Thymus (tissue), 11 donors: ENCODE results near the gene POLD2. TPM values are rescaled to one million over a fixed set of nuclear protein-coding genes. Genes with fewer than 3 reads are reported as not detected.
"Not testable (repeated sequence)": the region's sequence is repeated elsewhere in the genome, so short reads cannot be mapped to it uniquely, and the experiment has no call there.

Source experiments
- DNase-seq, 9 donors: peaks; one replicate each; pipeline ENCODE4 v3.0.0-alpha.2; 2013; ENCODE audit warnings: low spot score in 9 of 9, low read depth in 6 of 9, missing footprints in 1 of 9
- H3K27ac ChIP-seq, 2 donors: one replicate each; pipeline ENCODE4 v1.5.1; 2013; ENCODE audit warnings: control low read depth in 1 of 2, low read depth in 1 of 2, low read length in 1 of 2, mild to moderate bottlenecking in 1 of 2, moderate library complexity in 1 of 2
- H3K27me3 ChIP-seq, 2 donors: one replicate each; pipeline ENCODE4 v1.5.1; 2013; ENCODE audit warnings: low read length in 1 of 2; ENCODE audit not compliant: control insufficient read depth in 2 of 2, insufficient read depth in 1 of 2
- H3K36me3 ChIP-seq, 2 donors: one replicate each; pipeline ENCODE4 v1.5.1; 2013; ENCODE audit warnings: low read length in 1 of 2, mild to moderate bottlenecking in 1 of 2, moderate library complexity in 1 of 2; ENCODE audit not compliant: control insufficient read depth in 2 of 2, insufficient read depth in 2 of 2
- H3K4me1 ChIP-seq, 2 donors: one replicate each; pipeline ENCODE4 v1.5.1; 2013; ENCODE audit warnings: low read length in 2 of 2; ENCODE audit not compliant: control insufficient read depth in 2 of 2, insufficient read depth in 2 of 2
- H3K4me3 ChIP-seq, 2 donors: one replicate each; pipeline ENCODE4 v1.5.1; 2013; ENCODE audit warnings: low read length in 2 of 2, control low read depth in 1 of 2, mild to moderate bottlenecking in 1 of 2
- H3K9me3 ChIP-seq, 2 donors: one replicate each; pipeline ENCODE4 v1.5.1; 2013; ENCODE audit warnings: low read length in 1 of 2, mild to moderate bottlenecking in 1 of 2; ENCODE audit not compliant: control insufficient read depth in 2 of 2, insufficient read depth in 1 of 2
- WGBS: extraction: QIAGEN DNeasy Blood & Tissue Kit; methylation state at CpG from one replicate; pipeline ENCODE4 v1.1.7; 2013; 5-methylcytosine and 5-hydroxymethylcytosine counted together
- polyA plus RNA-seq: library from polyadenylated mRNA; stranded (reverse); fragments of 200-250 nt; gene quantifications from one replicate; pipeline ENCODE4 v1.2.3, GENCODE V29; 2013
- total RNA-seq: library from RNA; stranded (reverse); fragments of 120-200 nt; gene quantifications from one replicate; pipeline ENCODE4 v1.2.4, GENCODE V29; 2013
- donor health status: healthy.

The POLD2 gene
- total and polyA plus RNA-seq, 2 donors, result 44.0 to 79.6 TPM

DNA sequence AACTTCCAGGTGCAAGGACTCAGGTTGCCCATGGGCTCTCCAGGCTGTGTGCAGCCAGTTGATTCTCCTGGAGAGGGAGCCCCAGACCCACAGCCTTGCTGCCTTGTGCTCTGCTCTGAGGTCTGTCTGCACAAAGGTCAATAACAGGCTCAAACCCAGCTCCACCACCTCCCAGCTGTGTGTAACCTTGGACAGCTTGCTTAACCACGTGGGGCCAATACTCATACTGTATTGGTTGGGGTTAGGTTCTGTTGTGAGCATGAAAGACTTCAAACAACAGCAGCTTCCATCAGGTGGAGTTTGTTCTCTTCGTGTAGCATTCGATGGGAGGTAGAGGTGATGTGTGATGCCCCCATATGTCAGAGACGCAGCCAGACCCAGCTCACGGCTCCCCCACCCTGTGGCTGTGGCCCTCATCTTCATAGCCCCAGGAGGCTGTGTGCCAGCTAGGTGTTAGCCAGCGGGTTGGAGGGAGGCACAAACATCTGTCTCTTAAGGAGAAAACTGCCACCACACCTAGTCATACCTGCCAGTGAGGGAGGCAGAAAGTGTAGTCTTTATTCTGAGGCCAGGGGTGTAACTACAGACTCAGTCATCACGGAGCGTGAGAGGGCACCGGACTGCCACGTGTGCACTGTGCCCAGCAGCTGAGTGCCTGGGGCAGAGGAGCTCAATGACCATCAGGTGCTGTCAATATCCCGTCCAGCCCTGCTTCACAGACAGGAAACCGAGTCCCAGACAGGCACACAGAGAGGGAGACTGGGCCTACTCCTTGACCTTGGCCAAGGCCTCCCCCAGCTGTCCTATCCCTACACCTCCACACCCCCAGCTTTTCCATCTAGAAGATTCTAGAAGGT is 8.1 kb upstream of the POLD2 start:
- Histone ChIP-seq H3K9me3 (peaks cover 0 to 17% of the 10 kb centered on the region in 2 donors), H3K36me3 (no peaks in the 10 kb centered on the region), H3K27me3 (no peaks in the 10 kb centered on the region), H3K4me3 (no peak overlapping the region), H3K27ac (peak overlapping the region in 1 of 2 donors; percentile 89), H3K4me1 (peaks cover 19 to 39% of the 10 kb centered on the region in 2 donors)
- 70% methylated on average over 12 of the region's 12 CpGs for WGBS
- peak; percentile 36 to 84 (median 69) for DNase-seq

DNA sequence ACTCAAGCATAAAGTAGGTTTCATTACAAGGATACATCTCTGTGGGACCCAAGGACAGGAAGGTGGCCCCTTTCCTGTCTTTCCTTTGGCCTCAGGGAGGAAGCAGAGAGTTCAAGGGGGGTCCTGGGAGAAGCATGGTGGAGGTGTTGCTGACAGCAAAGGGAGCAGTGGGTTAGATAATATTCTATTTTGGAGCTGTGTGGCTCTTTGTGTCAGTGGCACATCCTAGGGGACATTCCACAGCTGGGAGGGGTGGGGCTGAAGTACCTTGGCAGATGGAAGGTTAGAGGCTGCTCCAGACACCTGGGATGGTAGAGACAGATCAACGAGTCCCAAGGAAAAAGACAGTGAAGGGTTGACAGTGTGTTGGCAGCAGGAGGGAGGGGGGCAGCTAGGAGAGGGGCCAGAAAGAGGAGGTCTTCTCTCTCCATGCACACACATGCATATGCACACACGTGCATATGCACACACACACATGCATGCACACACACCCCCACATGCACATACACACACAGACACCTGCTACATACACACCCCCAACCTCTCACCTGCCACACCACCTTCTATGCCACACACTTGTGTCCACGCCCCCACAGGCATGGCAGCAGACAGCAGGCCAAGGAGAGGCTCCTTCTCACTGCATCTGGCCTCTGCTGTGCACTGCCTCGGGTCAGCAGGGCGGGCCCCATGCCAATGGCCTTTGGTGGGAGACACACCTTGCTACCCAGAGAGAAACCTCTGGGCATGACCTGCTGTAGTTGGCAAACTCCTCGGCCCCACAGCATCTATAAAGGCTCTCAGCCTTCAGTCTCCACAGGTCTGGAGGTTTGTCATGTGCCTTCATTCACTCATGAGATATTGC is 5.6 kb upstream of the POLD2 start:
- Histone ChIP-seq H3K36me3 (no peaks in the 10 kb centered on the region), H3K4me1 (peaks cover 19 to 44% of the 10 kb centered on the region in 2 donors), H3K4me3 (no peak overlapping the region), H3K27ac (no peak overlapping the region), H3K9me3 (peaks cover 0 to 17% of the 10 kb centered on the region in 2 donors), H3K27me3 (no peaks in the 10 kb centered on the region)
- no peak for DNase-seq
- WGBS, result 85% methylated on average over 6 of the region's 6 CpGs

DNA sequence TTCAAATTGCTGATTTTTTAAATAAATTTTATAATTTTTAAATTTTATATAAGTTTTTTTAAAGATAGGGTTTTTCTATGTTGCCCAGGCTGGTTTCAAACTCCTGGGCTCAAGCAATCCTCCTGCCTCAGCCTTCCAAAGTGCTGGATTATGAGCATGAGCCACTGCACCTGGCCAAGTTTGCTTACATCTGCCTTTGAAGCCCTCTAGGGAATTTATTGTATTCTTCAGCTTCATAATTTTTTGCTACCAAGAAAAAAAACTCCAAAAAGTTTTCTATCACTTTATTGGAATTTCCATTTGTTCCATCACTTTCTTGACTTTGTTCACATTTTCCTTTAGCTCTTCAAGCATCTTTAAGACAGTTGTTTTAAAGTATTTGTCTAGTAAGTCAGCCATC is 3.8 kb upstream of the POLD2 start:
- peaks cover 22 to 48% of the 10 kb centered on the region in 2 donors for H3K4me1 ChIP-seq
- no peak for DNase-seq
- H3K27ac ChIP-seq, result no peak overlapping the region
- no peaks in the 10 kb centered on the region for H3K36me3 ChIP-seq
- H3K27me3 ChIP-seq, result no peaks in the 10 kb centered on the region
- peaks cover 0 to 21% of the 10 kb centered on the region in 2 donors for H3K9me3 ChIP-seq
- H3K4me3 ChIP-seq, result no peak overlapping the region

DNA sequence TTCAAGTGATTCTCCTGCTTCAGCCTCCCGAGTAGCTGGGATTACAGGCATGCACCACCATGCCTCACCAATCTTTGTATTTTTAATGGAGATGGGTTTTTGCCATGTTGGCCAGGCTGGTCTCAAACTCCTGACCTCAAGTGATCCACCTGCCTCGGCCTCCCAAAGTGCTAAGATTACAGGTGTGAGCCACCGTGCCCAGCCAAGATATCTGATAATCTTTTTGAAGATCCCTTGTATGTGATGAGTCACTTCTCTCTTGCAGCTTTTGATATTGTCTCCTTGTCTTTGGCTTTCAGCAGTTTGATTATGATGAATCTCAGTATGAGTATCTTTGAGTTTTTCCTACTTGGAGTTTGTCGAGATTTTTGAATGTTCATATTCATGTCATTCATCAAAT is 3.2 kb upstream of the POLD2 start:
- H3K4me3 ChIP-seq, H3K27me3 ChIP-seq, DNase-seq, H3K36me3 ChIP-seq, H3K27ac ChIP-seq: not testable (repeated sequence)
- Histone ChIP-seq H3K9me3 (peaks cover 0 to 21% of the 10 kb centered on the region in 2 donors), H3K4me1 (peaks cover 18 to 48% of the 10 kb centered on the region in 2 donors)
- 97% methylated on average over 4 of the region's 4 CpGs for WGBS

DNA sequence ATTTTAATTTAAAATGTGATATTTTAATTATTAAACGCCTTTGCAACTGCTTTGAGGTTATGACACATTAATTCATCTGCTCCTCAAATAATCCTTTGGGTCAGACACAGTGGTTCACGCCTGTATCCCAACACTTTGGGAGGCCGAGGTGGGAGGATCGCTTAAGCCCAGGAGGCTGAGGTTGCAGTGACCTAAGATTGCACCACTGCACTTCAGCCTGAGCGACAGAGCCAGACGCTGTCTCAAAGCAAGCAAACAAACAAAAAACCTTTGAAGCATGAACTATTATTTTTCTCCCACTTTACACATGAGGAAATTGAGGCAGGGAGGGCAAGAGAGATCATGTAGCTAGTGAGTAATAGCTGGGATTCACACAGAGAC is 1.5 kb upstream of the POLD2 start:
- no peak overlapping the region for H3K27ac ChIP-seq
- peaks cover 5 to 18% of the 10 kb centered on the region in 2 donors for H3K36me3 ChIP-seq
- peaks cover 0 to 21% of the 10 kb centered on the region in 2 donors for H3K9me3 ChIP-seq
- no peaks in the 10 kb centered on the region for H3K27me3 ChIP-seq
- WGBS, result 96% methylated on average over 6 of the region's 6 CpGs
- no peak overlapping the region for H3K4me3 ChIP-seq
- H3K4me1 ChIP-seq, result peaks cover 8 to 34% of the 10 kb centered on the region in 2 donors
- DNase-seq, result no peak

DNA sequence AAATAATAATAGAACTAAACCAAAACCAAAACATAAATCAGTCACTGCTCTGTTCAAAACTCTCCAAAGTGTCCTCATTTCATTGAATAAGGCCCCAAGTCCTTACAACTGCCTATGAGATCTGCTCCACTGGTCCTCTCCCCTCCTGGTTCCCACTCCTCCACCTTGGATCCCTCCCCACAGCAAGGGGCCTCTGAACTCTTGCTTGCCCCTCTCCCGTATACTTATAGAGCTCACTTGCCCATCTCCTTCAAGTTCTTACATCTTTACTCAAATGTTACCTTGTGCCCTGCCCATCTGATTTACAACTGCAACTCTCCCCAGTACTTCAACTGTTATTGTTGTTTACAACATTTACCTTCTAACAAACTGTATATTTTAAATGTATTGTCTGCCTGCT is 819 bp downstream of the POLD2 start:
- peaks cover 11 to 36% of the 10 kb centered on the region in 2 donors for H3K36me3 ChIP-seq
- H3K9me3 ChIP-seq, result peaks cover 0 to 10% of the 10 kb centered on the region in 2 donors
- 63% methylated on average over 1 of the region's 1 CpG for WGBS
- peaks cover 8 to 26% of the 10 kb centered on the region in 2 donors for H3K4me1 ChIP-seq
- H3K27ac ChIP-seq, result no peak overlapping the region
- no peaks in the 10 kb centered on the region for H3K27me3 ChIP-seq
- H3K4me3 ChIP-seq, result peak overlapping the region; percentile 69 to 85
- DNase-seq, result no peak

DNA sequence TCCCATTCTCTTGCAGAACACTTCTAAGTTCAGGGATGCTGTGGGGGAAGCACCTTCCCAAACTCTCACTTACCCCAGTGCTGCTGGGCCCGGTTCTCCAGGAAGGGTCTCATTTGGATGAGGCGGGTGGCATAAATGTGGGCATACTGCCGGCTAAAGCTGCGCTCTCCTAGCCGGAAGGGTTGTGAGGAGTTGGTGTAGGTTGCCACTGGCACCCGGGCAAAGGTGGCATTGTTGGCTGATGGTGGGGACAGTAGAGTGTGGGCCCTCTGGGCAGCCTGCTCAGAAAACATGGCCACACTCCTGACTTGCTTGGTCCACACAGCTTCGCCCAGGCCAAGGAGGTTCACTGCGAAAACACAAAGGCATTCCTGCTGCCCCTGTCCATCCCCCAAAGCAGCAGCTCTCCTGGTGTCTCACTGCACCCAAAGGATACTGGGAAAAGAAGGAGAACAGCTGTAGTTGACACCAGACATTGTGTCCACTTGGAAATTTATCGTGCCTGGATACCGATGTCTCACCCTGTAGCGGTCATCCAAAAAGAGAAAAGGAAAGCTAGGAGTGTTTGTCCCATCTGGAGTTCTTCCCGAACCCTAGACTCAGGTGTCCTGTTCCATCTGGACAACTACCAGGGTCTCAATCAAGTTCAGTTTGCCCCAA is 1.5 kb downstream of the POLD2 start:
- 98% methylated on average over 12 of the region's 12 CpGs for WGBS
- no peak for DNase-seq
- Histone ChIP-seq H3K36me3 (peaks cover 18 to 38% of the 10 kb centered on the region in 2 donors), H3K27ac (no peak overlapping the region), H3K4me3 (peak overlapping the region in 1 of 2 donors; percentile 69), H3K9me3 (peaks cover 0 to 4% of the 10 kb centered on the region in 2 donors), H3K4me1 (peaks cover 8 to 26% of the 10 kb centered on the region in 2 donors), H3K27me3 (no peaks in the 10 kb centered on the region)

DNA sequence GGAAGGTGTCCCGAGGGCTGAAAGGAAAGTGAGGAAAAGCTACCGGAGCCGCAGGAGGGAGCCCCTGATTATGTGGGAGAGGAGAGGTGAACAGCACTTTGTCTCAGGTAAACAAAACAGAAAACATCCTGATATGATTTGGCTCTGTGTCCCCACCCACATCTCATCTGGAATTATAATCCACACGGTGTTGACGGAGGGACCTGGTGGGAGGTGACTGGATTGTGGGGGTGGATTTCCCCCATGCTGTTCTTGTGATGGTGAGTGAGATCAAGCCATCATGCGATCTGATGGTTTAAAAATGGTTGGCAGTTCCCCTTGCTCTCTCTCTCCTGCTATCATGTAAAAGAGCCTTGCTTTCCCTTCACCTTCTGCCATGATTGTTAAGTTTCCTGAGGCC is 3.0 kb downstream of the POLD2 start:
- WGBS, result 98% methylated on average over 6 of the region's 6 CpGs
- no peak for DNase-seq
- H3K36me3 ChIP-seq, result peaks cover 28 to 53% of the 10 kb centered on the region in 2 donors
- H3K27me3 ChIP-seq, result no peaks in the 10 kb centered on the region
- H3K4me1 ChIP-seq, result peaks cover 8 to 26% of the 10 kb centered on the region in 2 donors
- no peak overlapping the region for H3K4me3 ChIP-seq
- peaks cover 0 to 4% of the 10 kb centered on the region in 2 donors for H3K9me3 ChIP-seq
- H3K27ac ChIP-seq, result no peak overlapping the region
